Epithelial cell of esophagus (primary cell): ENCODE data around the gene PHLDB3.

Experiments
- DNase-seq: peaks from one replicate; pipeline ENCODE4 v3.0.0; 2010; ENCODE audit warnings: low read depth
- H3K4me3 ChIP-seq: 2 replicates; pipeline ENCODE4 v1.5.1; 2011; ENCODE audit warnings: mild to moderate bottlenecking, low read length, control low read depth
- CTCF ChIP-seq: IDR thresholded peaks from 2 replicates; pipeline ENCODE4 v1.5.1; 2011; ENCODE audit warnings: low read depth, mild to moderate bottlenecking, low read length, control low read depth, inconsistent platforms; ENCODE audit not compliant: insufficient read depth; ENCODE audit errors: missing control alignments

PHLDB3 gene

GRCh38 chr19:43476606-43477005, 27.9 kb downstream of the PHLDB3 start:
- no peak for DNase-seq
- H3K4me3 ChIP-seq, result no peak overlapping the region
- TF ChIP-seq CTCF, result no peak

- TF ChIP-seq CTCF, result no peak
- peak overlapping the region; percentile 43 for H3K4me3 ChIP-seq
- peak; percentile 96 for DNase-seq
Measured at GRCh38 chr19:43474986-43475705, 29.4 kb downstream of the PHLDB3 start.

- no peak for DNase-seq
- no peak for TF ChIP-seq CTCF
- H3K4me3 ChIP-seq, result peak overlapping the region; percentile 43
Measured at GRCh38 chr19:43474487-43474886, 30.1 kb downstream of the PHLDB3 start.

- no peak for TF ChIP-seq CTCF
- DNase-seq, result peak; percentile 90
- H3K4me3 ChIP-seq, result no peak overlapping the region
Measured at GRCh38 chr19:43471091-43471490, 33.5 kb downstream of the PHLDB3 start.

- TF ChIP-seq CTCF, result no peak
Measured at GRCh38 chr19:43470288-43470687, 34.3 kb downstream of the PHLDB3 start.

GRCh38 chr19:43469160-43469480, 35.4 kb downstream of the PHLDB3 start:
- TF ChIP-seq CTCF, result no peak
- DNase-seq, result no peak
- H3K4me3 ChIP-seq, result no peak overlapping the region

More at GRCh38 chr19:43470288-43470687, 34.3 kb downstream of the PHLDB3 start:
- no peak overlapping the region for H3K4me3 ChIP-seq
- DNase-seq, result peak; percentile 87
